CD4-positive, alpha-beta T cell treated with Interleukin-6 at 100 ng/mL for 8 hours (primary cell): Measurements from ENCODE around the gene TSHZ3.

ENCODE experiments used
- DNase-seq: peaks from one replicate; pipeline ENCODE4 v3.0.0-alpha.2; 2020; ENCODE audit warnings: mixed read lengths, low spot score

Gene TSHZ3

DNA sequence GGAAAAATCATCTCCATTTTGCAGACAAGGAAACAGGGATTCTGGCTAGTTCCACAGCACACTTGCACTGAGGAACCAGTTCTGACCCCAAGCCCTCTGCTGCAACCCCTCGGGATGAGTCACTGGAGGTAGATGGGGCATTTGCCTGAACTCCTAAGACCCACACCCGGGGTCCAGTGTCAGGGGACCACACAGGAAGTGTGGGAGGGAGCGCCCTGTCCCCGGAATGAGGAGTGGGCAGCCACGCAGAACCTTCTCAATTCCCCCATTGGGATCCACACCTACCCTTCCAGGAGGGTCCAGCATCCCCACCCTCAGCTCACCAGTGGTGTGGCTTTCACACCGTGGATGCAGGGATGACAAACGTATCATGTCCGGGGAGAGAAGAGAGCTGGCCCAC lies 62.7 kb downstream of the TSHZ3 start:
- no peak for DNase-seq

DNA sequence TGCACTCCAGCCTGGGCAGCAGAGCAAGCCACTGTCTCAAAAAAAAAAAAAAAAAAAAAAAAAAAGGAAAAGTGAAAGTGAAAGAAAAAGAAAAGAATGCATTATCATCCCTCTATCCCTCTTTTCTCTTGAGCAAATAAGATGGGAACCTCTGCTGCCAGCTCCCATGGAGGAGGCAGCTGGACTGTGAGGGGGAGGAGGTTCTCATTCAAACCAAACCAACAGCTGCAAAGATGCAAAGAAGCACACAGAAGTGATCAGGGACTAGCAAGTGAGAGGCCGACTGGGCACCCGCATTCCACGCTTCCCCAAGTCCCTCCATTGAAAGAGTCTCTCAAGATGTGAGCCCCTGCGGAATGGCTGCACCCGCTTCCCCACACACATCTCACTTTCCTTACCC lies 63.5 kb downstream of the TSHZ3 start:
- no peak for DNase-seq

DNA sequence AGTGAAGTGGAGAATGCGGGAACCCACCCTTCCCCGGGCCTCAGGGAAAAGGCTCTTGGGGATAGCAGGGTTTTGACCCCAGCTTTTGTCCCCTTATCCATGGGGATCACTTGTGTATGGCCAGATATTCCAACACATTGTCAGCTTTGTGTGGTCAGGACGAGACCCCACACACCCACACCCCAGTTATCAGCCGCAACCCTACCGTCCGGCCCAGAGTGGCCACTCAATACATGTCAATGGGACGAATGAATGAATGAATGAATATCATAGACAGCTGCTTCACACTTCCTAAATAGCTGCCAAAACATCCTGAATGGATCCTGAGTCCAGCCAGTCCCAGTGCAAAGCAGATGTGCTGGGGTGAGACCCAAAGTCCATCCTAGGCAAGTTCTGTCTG lies 64.6 kb downstream of the TSHZ3 start:
- no peak for DNase-seq

DNA sequence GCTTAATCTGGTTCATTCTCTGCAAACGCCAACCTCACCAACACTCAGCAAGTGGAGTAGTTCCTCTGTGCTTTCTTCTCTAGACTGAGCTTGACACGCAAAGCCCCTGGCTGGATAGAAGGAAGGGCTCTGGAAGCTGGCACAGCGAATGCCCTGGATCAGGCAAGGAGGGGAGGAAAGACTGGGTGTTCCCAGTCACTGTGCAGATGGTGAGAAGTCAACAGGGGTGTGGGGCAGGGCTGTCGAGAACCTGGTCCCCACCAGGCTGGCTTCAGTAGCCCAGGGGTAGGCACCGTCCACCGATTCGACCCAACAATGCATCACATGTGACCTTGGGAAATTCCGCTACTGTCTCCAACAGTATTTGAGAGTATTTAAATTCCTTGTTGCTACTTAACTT lies 65.5 kb downstream of the TSHZ3 start:
- no peak for DNase-seq

DNA sequence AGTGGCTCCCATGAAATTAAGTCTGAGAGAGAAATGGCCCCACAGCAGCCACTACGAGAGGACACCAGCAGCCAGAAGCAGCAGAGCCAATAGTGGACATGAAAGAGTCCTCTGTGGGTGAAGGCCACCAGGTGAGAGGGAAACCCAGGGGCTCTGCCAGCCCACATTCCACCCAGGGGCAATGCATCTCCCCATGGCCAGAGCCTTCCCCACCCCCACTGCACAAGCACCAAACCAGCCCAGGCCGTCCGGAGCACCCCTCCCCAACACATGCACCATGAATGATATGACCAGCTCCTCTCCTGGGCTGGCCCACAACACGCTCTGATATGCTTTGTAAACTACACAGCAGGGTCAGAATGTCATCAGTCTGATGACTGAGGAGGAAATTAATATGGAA lies 66.9 kb downstream of the TSHZ3 start:
- no peak for DNase-seq

DNA sequence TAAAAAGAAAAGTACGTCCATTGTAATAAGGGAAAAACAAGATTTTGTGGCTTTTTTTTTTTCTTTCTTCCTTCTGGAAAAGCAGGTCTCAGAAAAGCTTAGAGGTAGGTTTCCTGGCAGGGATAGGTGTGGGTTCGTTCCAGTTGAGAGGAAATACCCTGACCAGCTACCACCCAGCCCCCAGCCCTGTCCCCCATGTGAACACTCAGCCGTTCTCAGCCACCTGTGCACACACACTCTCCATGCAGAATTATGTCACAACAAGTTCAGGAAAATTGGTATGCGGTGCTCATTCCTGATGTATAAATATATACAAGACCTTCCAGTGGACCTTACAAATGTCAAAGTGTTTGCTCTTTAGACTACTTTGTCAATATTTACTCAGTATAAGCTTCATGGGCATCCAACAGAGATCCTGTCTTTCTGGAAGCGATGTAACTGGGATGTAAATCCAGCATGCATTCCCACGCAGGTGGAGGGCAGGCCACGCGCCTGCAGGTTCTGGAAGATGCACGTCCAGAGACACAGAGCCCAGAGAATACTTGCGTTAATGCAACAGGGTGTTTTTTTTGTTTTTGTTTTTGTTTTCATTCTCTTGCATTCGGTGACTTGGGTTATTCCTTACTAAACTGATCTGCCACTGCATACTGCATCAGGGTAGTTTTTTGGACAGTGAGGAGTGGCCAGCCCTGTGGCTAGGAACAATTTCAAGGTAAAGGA lies 68.8 kb downstream of the TSHZ3 start:
- no peak for DNase-seq

DNA sequence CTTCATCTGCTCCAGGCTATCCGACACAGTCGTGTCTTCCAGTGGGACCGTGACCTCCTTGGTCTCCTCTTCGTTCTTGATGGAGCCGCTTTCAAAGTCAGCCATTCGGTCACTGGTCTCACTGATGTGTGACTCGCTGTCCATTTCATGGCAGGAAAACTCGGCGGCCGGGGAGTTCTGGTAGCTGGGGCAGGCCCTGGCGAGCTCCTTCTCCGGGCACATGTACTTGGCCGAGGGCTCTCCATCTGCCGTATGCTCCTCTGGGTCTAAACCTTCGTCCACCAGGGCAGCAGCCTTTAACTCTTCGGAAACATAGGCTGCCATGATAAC lies 69.8 kb downstream of the TSHZ3 start:
- DNase-seq, result no peak

DNA sequence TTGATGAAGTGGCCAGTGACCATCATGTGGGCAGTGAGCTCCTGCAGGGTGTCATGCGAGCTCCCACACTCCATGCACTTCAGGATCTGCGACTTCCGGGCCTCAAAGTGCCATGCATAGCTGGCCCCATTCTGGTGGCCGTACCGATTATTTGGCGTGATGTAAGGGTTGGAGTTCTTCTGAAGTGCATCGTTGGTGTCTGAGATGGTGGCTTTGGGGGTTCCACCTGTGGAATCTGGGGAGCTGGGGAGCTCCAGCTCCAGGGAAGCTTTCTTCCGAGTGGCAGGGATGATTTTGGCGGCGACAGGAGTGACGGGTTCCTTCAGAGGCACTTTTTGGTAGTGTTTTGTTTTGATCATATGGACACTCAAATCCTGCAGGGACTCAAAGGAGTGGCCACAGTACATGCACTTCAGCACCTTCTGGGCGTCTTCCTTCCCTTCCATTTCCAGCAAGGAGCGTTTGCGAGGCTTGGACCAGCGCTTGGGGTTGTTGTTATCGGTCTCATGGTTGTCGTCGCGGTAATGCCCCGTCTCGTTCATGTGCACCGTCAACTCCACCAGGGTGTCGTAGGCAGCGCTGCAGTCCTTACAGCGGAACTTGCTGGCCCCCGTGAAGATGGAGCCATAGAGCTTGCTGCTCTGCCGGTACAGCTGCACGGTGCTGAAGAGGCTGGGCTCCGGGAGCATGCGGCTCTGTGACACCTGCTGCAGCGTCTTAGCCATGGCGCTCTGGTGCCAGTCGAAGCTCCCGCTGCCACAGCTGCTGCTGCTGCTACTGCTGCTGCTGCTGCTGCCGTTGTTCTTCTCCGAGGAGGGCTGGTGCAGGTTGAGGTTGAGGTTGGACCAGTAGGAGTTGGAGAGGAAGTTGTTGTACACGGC lies 70.4 kb downstream of the TSHZ3 start:
- no peak for DNase-seq

DNA sequence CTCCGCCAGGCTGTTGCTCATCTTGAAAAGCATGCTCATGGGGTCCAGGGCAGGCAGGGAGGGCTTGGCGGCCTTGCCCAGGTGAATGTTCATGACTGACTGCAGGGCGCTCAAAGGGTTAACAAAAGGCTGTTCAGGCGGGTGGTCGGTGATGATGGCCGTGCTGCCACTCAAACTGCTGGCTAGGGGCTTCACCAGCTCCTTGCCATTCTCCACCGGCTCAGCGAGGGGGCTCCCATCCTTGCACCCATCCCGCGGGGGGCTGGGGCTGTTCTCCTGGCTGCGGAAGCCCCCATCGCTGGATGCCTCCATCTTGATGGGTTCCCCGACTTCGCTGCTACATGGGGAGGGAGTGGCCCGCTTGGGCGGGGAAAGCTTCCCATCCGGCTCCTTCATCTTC lies 71.7 kb downstream of the TSHZ3 start:
- no peak for DNase-seq

DNA sequence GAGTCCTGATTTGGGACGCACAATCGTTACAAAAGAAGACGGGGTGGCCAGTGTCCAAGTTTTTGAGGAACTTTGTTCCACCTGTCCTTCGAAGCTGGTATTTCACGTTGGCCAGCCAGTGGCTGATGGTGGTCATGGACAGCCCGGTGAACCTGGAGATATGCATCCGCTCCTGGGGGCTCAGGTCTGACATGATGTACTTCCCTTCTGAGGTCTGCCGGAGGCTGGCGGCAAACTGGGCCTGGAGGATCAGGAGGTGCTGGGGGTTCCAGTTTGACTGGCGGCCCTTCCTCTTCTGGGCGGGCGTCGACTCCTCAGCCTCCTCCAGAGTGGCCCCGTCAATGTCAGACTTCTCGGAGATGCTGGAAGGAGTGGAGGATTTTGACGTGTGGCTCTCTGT lies 72.4 kb downstream of the TSHZ3 start:
- DNase-seq, result no peak

DNA sequence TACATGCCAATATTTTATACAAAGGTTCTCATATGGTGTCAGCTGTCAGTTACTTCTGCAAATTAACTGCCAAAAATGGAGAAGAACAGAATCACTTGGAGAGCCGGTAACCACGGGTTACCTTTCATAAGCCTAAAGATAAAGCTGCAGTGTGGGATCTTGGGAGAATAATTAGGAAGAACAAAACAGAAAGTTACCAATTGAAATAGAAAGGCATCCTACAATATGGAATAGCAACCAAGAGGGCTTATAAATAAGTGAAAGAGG lies 74.2 kb downstream of the TSHZ3 start:
- no peak for DNase-seq

DNA sequence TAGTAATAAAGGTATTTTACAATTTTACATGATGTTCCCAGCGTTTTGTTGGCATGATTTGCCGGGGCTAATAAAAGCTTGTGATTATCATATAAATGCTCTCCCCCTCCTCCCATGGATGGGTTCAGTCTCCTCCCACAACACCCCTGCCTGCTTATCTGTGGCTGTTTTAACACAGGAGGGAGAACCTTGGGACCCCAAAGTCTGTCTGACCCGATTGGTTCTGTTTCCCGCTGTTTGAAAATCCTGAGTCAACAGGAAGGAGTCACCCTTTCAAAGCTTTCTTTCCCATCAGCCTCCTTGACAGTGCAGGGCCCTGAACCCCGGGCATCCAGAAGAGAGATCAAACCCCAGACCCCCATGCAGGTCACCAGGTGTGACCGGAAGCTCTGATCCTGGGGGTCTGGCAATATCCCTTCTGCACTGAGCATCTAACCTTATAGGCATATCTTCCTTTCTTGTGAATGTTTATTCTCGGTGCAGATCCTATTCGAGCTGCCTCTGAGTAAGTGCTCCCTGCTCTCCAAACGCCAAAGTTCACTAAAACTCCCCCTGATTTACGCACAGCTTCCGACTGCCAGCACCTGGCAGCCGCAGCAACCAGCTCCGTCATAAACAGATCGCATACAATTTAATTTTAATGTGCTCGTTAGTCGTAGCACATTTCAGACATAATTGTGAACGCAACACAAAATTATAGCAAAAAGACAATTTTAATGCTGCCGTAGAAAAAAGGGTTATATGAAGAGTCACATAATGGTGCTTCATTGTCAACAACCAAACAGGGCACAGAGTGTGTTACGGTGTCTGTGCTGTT lies 74.8 kb downstream of the TSHZ3 start:
- DNase-seq, result no peak

DNA sequence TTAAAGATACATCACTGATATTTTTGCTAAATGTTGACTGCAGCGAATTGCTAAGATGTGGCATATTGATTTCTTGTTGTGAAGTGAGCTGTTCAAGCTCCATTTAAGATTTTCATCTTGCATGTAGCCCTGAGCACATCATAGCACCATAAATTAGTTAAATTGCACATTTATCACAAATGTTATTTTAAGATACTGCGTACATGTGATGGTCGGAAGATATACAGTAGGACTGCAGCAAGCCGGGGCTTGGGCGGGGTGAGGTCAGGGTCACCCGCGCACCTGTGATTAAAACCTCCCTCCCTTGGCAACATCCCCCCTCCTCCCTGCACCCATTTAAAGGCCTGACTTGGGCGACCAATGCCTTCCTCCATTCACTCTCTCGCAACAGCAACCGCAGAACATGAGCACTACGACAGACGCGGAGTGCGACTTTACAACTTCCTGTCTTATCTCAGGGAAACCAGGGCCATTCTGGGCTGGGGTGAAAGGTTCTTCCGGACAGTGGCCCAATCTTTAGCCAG lies 76.6 kb downstream of the TSHZ3 start:
- no peak for DNase-seq

DNA sequence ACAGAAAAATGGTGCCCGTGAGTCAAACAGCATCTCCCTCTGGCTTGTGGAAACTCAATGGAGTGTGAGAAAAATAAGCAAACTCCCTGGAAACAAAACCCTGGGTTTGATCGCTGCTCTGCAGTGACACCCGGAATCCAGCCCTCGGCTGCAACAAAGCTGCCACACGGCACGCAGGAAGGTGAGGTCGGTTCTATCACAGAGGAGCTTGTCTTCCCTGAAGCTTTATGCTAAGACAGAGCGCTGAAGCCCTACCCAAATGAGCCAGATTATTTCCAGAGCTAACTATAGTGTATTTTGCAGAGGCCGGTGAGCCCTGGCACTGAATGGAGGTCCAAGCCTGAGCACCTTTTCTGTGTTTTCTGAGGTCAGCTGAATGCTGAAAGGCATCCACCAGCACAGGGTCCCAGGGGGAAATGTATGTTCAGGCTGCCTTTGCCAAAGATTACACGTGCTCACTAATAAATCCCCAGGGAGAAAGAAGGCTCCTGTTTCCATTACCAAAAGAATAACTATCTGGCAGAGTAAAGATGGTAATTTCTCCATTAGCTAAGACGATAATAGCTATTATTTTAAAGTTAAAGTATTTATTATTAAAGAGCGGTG lies 77.8 kb downstream of the TSHZ3 start:
- DNase-seq, result no peak

DNA sequence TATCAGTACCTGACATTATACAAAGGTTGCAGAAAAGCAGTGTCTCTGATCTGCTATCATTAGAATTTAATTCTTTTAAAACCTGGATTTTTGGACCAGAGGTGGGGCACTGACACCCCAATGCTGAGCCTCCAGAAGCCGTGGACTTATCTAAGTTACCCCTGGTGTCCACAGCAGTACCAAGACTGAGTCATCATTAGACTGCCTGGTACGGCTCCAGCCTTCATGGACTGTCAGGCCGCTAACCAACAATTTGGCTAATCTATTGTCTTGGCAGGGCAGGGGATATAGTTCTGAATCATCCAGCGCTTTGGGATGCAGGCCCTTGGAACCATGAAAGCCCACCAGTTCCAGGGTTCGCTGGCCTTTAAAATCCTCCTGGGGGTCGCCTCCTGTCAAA lies 78.3 kb downstream of the TSHZ3 start:
- DNase-seq, result no peak

DNA sequence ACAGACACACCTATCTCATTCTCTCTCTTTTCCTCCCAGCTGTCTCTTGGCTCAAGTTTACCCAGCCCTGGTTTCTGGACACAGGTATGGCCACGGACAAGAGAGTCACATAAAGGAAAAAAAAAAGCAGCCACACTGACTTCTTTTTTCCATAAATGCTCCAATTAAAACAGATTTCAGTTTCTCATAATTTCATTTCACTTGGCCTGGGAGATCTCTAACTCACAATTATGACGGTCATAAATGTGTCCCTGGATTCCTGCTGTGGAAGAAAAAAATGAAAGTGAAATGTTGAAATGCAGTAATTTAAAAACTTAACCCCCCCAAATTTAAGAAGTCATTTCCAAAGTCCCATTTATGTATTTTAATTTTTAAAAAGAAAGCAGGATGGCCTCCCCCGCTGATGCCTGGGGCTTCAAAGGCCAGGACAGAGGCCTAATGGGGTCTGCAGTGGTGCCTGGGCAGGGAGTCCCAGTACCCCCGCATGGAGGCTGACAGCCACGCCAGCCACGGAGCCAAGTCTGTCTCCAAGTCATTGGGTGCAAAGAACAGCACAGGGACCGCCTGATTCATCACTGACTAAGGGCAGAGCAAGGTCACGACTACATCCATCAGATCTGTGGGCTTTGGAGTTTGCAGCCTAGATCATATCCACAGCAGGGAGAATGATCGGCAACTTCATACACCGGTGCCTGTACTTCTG lies 79.7 kb downstream of the TSHZ3 start:
- no peak for DNase-seq

DNA sequence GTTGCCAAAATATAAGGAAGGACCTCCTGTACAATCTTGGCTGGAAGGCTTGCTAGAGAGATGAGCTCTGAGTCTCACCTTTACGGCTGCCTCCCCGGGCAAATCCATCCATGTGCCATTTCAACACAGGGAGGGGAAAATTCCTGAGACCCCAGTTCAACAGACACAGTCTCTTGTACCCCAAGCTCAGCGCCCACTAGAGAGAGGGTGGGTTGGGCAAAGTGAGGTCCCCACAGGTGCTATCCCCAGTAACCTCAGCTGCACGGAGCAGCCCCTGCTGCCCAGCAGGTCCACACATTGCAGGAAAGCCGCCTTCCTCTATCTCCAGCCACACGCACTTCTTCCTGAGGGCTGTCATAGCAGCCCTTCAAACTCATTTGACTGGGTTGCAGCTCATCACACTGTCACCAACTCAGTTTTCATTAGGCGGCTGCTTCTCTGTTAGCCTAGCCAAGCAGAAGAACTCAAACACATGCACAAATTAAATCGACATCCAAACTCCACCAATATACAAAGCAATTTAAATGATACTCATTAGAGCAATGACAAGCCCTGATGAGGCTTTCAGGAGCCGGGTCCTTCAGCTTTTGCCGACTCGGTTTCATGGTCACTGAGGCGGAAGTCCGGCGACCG lies 80.4 kb downstream of the TSHZ3 start:
- no peak for DNase-seq

DNA sequence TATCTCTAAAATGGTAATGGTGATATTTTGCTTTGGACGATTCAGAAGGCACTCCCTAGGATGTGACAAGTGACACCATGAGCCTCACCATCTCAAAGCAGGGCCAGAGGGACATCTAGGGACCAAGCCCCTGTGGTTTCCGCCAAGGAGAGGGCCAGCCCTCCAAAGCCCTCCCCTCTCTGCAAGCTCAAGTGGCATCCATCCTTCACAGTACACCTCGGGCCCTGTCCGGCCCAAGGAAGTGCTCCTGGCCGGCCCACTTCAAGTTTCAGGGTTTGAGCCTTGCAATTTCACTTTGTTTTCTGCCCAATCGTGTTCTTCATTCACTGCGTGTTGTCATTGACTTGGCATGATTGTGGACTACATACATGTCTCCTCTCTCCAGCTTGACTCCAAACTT lies 82.5 kb downstream of the TSHZ3 start:
- DNase-seq, result no peak

DNA sequence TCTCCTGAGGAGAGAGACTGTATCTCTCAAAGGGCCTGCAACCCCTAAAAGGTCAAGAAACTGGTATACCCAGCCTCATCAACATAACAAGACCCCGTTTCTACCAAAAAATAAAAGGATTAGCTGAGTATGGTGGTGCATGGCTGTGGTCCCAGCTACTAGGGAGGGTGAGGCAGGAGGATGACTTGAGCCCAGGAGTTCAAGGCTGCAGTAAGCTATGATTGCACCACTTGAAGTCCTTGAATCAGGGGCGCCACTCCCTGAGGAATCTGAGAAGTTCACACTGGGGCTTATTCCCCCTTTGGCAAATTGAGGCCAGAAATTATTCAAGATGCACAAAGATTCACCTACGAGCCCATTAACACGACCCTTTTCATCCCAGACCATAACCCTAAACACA lies 83.0 kb downstream of the TSHZ3 start:
- no peak for DNase-seq

DNA sequence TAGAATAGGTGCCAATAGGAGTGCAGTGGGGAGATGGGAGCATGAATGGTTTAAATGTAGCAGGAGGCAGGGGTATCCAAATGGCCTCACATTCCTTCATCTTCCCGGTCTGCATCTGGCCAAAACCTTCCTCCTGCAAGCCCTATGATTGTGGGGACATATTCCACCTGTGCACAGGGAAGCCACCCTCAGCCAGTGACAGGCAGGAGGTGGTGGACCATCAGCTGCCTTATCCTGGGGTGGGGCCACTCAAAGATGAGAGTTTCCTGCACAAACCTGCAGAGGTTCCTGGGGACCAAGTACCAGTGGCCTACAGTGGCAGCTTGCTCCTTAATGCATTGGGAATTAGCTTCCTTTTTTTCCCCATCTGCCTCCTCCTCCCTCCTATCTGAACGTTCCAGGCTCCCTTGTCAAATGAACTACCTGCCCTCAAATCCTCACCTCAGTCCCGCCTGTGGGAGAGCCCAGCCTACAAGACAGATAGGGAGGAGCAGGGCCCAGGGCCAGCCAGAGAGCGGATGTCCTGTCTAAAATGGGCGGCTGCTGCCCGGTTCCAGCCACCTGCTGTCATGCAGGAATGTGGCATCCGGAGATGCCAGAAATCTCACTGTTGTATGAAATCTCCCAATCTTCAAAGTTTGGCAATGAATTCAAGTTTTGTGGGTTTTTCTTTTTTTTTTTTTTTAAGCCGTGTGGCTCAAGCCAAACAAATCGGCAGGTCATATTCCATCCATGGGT lies 85.0 kb downstream of the TSHZ3 start:
- DNase-seq, result no peak

DNA sequence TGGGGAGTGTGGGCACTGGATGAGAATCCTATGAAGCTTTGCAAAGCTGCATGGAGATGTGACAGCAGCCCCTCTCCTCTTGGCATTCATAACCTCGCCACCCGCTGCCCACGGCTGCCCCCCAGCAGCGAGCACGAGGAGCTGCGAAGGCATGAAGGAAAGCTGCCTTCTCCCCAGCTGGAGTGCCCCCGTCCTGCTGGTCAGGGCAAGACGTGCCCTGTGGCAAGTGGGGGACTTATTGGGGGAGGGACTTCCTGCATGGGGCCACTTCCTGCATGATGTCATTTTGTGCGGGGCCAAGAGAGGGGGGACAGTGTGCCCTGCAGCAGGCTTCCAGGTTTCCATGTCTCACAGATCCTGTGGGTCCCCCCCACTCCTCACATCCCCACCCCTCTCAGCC lies 85.9 kb downstream of the TSHZ3 start:
- no peak for DNase-seq
